ENCODE data around the gene RTP4. TPM values are rescaled to one million over a fixed set of nuclear protein-coding genes. Genes with fewer than 3 reads are reported as not detected.

The RTP4 gene
- total RNA-seq, 4 donors from 2014 or later = 0.32 to 3.0 (median 0.91) TPM

DNA sequence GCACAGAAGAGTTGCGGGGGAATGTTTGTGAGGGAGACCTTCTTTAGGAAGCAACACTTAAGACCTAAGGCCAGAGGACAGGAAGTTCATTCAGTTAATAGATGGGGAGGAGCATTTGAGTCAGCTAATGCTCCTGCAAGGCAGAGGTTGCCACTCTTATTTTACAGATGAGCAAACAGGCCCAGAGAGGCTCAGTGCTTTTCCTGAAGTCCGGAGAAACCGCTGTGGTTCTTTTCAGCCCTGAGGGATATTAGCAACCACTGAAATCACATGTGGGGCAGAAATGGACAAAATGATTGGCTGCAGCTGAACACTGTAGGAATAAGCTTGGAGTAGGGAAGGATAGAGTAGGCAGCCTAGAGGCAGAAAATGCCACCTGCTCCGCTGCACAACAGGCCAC is 33.3 kb upstream of the RTP4 start:
- TF ChIP-seq EP300 (IDR thresholded peaks at IDR 0.05) (no peak), POLR2AphosphoS5 (IDR thresholded peaks at IDR 0.05) (no peak), POLR2A (IDR thresholded peaks at IDR 0.05) (no peak)
- TF ChIP-seq, protein P1, sequence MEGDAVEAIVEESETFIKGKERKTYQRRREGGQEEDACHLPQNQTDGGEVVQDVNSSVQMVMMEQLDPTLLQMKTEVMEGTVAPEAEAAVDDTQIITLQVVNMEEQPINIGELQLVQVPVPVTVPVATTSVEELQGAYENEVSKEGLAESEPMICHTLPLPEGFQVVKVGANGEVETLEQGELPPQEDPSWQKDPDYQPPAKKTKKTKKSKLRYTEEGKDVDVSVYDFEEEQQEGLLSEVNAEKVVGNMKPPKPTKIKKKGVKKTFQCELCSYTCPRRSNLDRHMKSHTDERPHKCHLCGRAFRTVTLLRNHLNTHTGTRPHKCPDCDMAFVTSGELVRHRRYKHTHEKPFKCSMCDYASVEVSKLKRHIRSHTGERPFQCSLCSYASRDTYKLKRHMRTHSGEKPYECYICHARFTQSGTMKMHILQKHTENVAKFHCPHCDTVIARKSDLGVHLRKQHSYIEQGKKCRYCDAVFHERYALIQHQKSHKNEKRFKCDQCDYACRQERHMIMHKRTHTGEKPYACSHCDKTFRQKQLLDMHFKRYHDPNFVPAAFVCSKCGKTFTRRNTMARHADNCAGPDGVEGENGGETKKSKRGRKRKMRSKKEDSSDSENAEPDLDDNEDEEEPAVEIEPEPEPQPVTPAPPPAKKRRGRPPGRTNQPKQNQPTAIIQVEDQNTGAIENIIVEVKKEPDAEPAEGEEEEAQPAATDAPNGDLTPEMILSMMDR (IDR thresholded peaks at IDR 0.05) = no peak
- 79 to 92% methylated on average over 2 to 4 of the region's 4 CpGs for WGBS, 2 donors (ENCODE audit: low coverage in 1 of 2)
- H3K36me3 ChIP-seq = no peaks in the 10 kb centered on the region
- H3K27ac ChIP-seq = no peak overlapping the region
- no peaks in the 10 kb centered on the region for H3K4me1 ChIP-seq
- peaks cover 9% of the 10 kb centered on the region for H3K27me3 ChIP-seq
- H3K9me3 ChIP-seq = no peaks in the 10 kb centered on the region
- no peak overlapping the region for H3K4me3 ChIP-seq
- ATAC-seq = no peak

DNA sequence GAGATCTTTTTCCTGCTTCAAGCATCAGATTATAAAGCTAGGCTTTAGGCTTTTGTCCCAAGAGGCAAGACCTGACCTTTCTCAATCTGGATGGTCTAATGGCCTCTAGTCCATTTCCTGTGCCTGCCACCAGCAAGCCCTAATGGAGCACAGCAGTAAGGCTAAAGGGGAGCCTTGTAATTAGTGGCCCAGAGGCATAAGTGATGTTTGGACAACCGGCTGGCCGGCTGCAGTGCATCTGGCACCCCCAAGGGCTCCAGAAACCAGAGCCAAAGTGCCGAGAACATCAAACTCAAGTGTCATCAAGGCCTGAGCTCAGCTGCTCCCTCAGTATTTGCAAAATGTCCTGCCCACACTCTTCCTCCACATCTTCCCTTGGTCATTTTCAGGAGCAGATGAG is 31.9 kb upstream of the RTP4 start:
- no peaks in the 10 kb centered on the region for H3K36me3 ChIP-seq
- TF ChIP-seq POLR2AphosphoS5 (IDR thresholded peaks at IDR 0.05) (no peak), POLR2A (IDR thresholded peaks at IDR 0.05) (no peak), EP300 (IDR thresholded peaks at IDR 0.05) (no peak)
- TF ChIP-seq, protein P1 (IDR thresholded peaks at IDR 0.05) = no peak
- H3K9me3 ChIP-seq = no peaks in the 10 kb centered on the region
- H3K27me3 ChIP-seq = peaks cover 9% of the 10 kb centered on the region
- no peak overlapping the region for H3K4me3 ChIP-seq
- H3K27ac ChIP-seq = no peak overlapping the region
- H3K4me1 ChIP-seq = no peaks in the 10 kb centered on the region
- no peak for ATAC-seq
- WGBS, 2 donors (ENCODE audit: low coverage in 1 of 2) = 73 to 75% methylated on average over 3 of the region's 3 CpGs

DNA sequence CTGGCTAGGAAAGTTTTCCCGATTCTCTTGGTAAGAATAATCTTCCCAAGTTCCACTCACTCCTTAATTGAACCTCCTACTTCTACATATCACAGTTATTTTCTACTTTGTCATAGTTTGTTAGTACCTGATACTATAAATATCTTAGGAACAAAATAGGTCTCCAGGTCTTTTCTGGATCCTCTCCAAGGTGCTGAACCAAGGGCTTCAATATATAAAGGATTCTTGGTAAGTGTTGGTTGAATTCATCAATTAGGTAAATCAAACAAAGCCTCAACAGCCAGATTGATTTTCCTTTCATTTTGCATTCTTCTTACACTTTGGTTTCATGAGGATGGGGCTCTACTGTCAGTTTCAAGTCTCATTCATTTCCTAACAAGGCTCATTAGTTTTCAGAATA is 27.6 kb upstream of the RTP4 start:
- no peaks in the 10 kb centered on the region for H3K9me3 ChIP-seq
- 43 to 75% methylated on average over 1 of the region's 1 CpG for WGBS, 2 donors (ENCODE audit: low coverage in 1 of 2)
- H3K27me3 ChIP-seq = peaks cover 9% of the 10 kb centered on the region
- H3K36me3 ChIP-seq = no peaks in the 10 kb centered on the region
- H3K4me3 ChIP-seq = no peak overlapping the region
- H3K27ac ChIP-seq = no peak overlapping the region
- ATAC-seq = no peak
- no peaks in the 10 kb centered on the region for H3K4me1 ChIP-seq
- TF ChIP-seq EP300 (IDR thresholded peaks at IDR 0.05) (no peak), POLR2AphosphoS5 (IDR thresholded peaks at IDR 0.05) (no peak), POLR2A (IDR thresholded peaks at IDR 0.05) (no peak)
- TF ChIP-seq, protein P1 (IDR thresholded peaks at IDR 0.05) = no peak

DNA sequence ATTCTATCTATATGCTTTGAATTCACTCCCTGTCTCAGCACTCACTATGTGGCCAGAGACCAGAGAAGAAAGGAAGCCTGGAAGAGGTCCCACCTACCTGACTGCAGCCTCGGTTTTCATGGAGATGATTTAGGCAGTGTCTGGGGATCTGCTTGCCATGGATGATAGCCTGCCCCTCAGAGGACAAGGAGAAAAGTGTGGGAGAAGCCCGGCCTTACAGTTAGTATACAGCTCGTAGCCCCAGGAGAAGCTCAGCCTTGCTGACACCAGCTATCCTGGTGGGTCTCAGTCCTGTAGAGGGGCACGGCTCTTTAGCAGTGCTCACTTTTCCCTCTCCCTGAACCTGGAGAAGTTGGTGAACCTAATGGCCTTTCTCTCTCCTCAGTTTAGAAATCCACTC is 25.9 kb upstream of the RTP4 start:
- H3K9me3 ChIP-seq = no peaks in the 10 kb centered on the region
- TF ChIP-seq, protein P1 (IDR thresholded peaks at IDR 0.05) = no peak
- no peak for TF ChIP-seq POLR2A (IDR thresholded peaks at IDR 0.05)
- no peak for TF ChIP-seq POLR2AphosphoS5 (IDR thresholded peaks at IDR 0.05)
- TF ChIP-seq EP300 (IDR thresholded peaks at IDR 0.05) = no peak
- H3K27me3 ChIP-seq = peaks cover 9% of the 10 kb centered on the region
- no peaks in the 10 kb centered on the region for H3K36me3 ChIP-seq
- WGBS, 2 donors (ENCODE audit: low coverage in 1 of 2) = 57 to 81% methylated on average over 2 to 3 of the region's 4 CpGs
- no peaks in the 10 kb centered on the region for H3K4me1 ChIP-seq
- no peak overlapping the region for H3K27ac ChIP-seq
- ATAC-seq = no peak
- no peak overlapping the region for H3K4me3 ChIP-seq

DNA sequence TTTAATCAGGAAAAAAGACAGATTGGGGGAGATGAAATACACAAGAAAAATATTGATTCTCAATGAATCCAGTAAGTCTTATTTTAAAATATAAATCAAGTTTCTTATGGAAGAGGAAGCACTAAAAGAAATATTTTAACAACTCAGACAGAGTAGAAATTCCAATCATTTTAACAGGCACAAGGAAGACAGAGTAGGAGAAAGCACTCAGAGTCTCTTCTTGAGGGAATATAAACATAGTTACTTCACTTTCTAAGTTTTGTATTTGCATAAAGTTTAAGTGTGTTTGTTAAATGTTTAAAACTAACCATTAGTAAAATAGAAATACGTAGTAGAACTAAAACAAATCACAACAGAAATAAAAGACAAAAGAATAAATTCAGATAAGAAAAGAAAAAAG is 24.5 kb upstream of the RTP4 start:
- Histone ChIP-seq H3K27ac (no peak overlapping the region), H3K4me3 (no peak overlapping the region), H3K36me3 (no peaks in the 10 kb centered on the region), H3K4me1 (no peaks in the 10 kb centered on the region), H3K9me3 (no peaks in the 10 kb centered on the region), H3K27me3 (no peaks in the 10 kb centered on the region)
- no peak for ATAC-seq
- WGBS, 2 donors (ENCODE audit: low coverage in 1 of 2) = 33 to 43% methylated on average over 1 of the region's 1 CpG
- TF ChIP-seq POLR2AphosphoS5 (IDR thresholded peaks at IDR 0.05) (no peak), EP300 (IDR thresholded peaks at IDR 0.05) (no peak)
